GM12872 (cell line): ENCODE measurements around the gene EPO.

Experiments used
- CTCF ChIP-seq: IDR thresholded peaks from 3 replicates; pipeline ENCODE4 v1.5.1; 2011; ENCODE audit warnings: low read depth, mild to moderate bottlenecking, low read length, moderate library complexity; ENCODE audit not compliant: insufficient read depth

EPO gene

GRCh38 chr7:100680576-100681271 lies 39.5 kb upstream of the EPO start:
- no peak for TF ChIP-seq CTCF

- TF ChIP-seq CTCF = no peak
Observed at GRCh38 chr7:100681491-100682227, 38.6 kb upstream of the EPO start.

GRCh38 chr7:100682228-100682741 lies 38.0 kb upstream of the EPO start:
- no peak for TF ChIP-seq CTCF

GRCh38 chr7:100682991-100683658 lies 37.1 kb upstream of the EPO start:
- TF ChIP-seq CTCF = no peak

GRCh38 chr7:100683659-100684533 lies 36.4 kb upstream of the EPO start:
- TF ChIP-seq CTCF = no peak

- TF ChIP-seq CTCF = no peak
Observed at GRCh38 chr7:100684534-100685042, 35.7 kb upstream of the EPO start.
